Right renal cortex interstitium (tissue), 3 donors: ENCODE results near the gene SREBF1. TPM values are rescaled to one million over a fixed set of nuclear protein-coding genes. Genes with fewer than 3 reads are reported as not detected.

Experiments used
- DNase-seq, 3 donors: peaks; one replicate each; pipeline ENCODE4 v3.0.0-alpha.2; 2013; ENCODE audit warnings: low read depth in 3 of 3, low spot score in 2 of 3
- polyA plus RNA-seq, 3 donors: library from polyadenylated mRNA; unstranded; fragments of 120-200 nt; gene quantifications; one replicate each; pipeline ENCODE4 v1.2.1, GENCODE V29; 2013; ENCODE audit not compliant: insufficient read length in 3 of 3

The SREBF1 gene
- polyA plus RNA-seq, 3 donors = 37.3 to 46.6 (median 45.5) TPM

GRCh38 chr17:17859909-17860765 lies 23.4 kb upstream of the SREBF1 start:
- DNase-seq = no peak

- DNase-seq = no peak
Measured at GRCh38 chr17:17857496-17857895, 20.7 kb upstream of the SREBF1 start.

GRCh38 chr17:17856386-17856785 lies 19.6 kb upstream of the SREBF1 start:
- no peak for DNase-seq

- DNase-seq = no peak
Measured at GRCh38 chr17:17855976-17856375, 19.2 kb upstream of the SREBF1 start.

GRCh38 chr17:17853811-17854447 lies 17.1 kb upstream of the SREBF1 start:
- DNase-seq = no peak

GRCh38 chr17:17852930-17853329 lies 16.1 kb upstream of the SREBF1 start:
- no peak for DNase-seq

GRCh38 chr17:17851103-17852002 lies 14.6 kb upstream of the SREBF1 start:
- DNase-seq = no peak

GRCh38 chr17:17849845-17850373 lies 13.1 kb upstream of the SREBF1 start:
- no peak for DNase-seq

- DNase-seq = no peak
Measured at GRCh38 chr17:17849147-17849820, 12.5 kb upstream of the SREBF1 start.

- DNase-seq = no peak
Measured at GRCh38 chr17:17848311-17849082, 11.7 kb upstream of the SREBF1 start.

GRCh38 chr17:17847726-17848125 lies 10.9 kb upstream of the SREBF1 start:
- no peak for DNase-seq

- no peak for DNase-seq
Measured at GRCh38 chr17:17847118-17847689, 10.4 kb upstream of the SREBF1 start.

GRCh38 chr17:17846645-17847044 lies 9.9 kb upstream of the SREBF1 start:
- no peak for DNase-seq

GRCh38 chr17:17846003-17846402 lies 9.2 kb upstream of the SREBF1 start:
- DNase-seq = no peak

GRCh38 chr17:17845046-17845775 lies 8.4 kb upstream of the SREBF1 start:
- DNase-seq = no peak

- DNase-seq = no peak
Measured at GRCh38 chr17:17844500-17844899, 7.7 kb upstream of the SREBF1 start.

- DNase-seq = no peak
Measured at GRCh38 chr17:17844079-17844478, 7.3 kb upstream of the SREBF1 start.

- DNase-seq = no peak
Measured at GRCh38 chr17:17843096-17843495, 6.3 kb upstream of the SREBF1 start.
